HT-29 (cell line): ENCODE measurements around the gene PFN4. TPM values are rescaled to one million over a fixed set of nuclear protein-coding genes. Genes with fewer than 3 reads are reported as not detected.
"Not testable (repeated sequence)": the region's sequence is repeated elsewhere in the genome, so short reads cannot be mapped to it uniquely, and the experiment has no call there.

Source experiments
- DNase-seq: peaks from one replicate; pipeline ENCODE4 v3.0.0-alpha.2; 2015; ENCODE audit warnings: low spot score
- total RNA-seq: library from RNA; depleted of rRNA; stranded (reverse); fragments of >200 nt; shearing (Covaris generic); gene quantifications from 2 replicates; pipeline ENCODE4 v1.2.3, GENCODE V29; 2014; rRNA removed

The PFN4 gene
- not detected in 2 replicates for total RNA-seq

DNA sequence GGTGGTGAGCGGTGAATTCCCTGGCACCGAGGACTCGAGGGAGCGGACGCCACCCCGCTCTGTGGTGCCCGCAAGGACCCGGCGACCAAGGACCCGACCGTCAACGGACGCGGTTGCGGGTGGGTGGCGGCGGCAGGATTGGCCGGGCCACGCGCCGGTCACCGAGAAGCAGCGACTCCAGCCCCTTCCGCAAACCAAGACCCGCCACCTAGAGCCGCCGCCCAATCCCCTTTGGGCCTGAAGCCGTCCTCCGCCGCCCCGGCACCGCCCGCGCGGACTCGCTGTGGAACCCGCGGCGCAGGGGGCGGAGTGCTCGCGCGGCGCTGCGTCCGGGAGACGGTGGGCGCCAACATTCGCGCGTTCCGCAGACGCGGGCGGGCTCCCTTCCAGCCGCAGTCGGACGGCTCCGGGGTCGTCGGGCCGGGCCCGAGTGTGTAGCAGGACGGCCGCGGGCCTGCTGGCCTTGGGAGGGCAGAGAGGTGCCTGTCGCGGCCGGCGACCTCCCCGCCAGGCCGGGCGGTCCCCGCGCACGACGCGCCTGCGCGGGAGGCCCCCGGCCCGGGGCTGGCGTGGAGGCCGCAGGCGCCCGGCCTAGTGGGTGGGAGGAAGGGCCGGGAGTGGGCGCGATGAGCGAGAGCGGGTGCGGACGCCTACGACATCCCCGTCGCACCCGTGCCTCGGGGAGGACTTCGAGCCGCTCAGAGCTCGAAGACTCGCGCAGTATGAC is at the start of gene PFN4, which contains the start of gene FAM228B:
Gene PFN4, minus strand, starts transcription at position 140 of the 727 bp plus-strand sequence. CDS start 799 bp downstream, outside the sequence.
Gene FAM228B, plus strand, starts transcription at position 275 of the 727 bp plus-strand sequence. CDS start 893 bp downstream, outside the sequence.
- peak; percentile 30 for DNase-seq

DNA sequence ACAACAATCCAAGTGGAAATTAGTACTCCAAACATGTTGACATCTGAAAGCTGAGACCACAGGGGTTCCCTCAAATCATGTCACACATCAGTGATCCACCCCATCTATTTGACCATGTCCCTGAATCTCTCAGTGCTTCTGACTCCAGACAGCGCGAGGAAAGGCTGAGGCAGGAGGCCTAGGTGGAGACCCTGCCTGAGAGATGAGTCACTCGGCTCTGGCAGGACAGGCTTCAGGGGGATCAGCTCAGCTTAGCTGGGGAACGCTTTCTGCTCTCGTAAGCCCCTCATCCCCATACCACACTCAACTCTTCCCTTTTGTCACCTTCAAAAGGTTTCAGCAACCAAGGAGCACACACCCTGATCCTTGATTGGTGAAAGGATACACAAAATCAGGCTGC is 45.9 kb upstream of the PFN4 start:
- no peak for DNase-seq

- peak; percentile 32 for DNase-seq
These were observed 41.4 kb upstream of the PFN4 start for GRCh38 chr2:24164416-24164973.

- no peak for DNase-seq
These were observed 40.5 kb upstream of the PFN4 start for GRCh38 chr2:24163601-24164000.

DNA sequence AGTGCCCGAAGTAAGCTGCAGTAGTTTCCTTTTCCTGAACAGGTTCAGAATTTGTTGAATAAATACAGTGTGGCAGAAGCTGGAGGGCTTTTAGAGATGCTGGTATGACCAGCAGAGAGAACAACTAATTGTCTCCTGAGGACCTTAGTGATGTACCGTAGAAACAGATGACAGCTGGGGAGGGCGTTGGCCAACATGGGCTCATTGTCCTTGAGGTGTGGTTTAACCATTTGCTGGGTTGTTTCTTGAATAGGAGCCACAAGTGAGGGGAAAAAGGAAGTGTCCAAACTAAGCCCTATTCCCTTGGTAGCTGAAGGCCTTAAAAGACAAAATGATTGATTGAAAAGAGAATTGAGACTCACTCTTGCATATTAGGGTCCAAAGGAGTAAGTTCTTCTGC is 40.1 kb upstream of the PFN4 start:
- no peak for DNase-seq

GRCh38 chr2:24162494-24162893 is 39.4 kb upstream of the PFN4 start:
- DNase-seq: no peak

DNA sequence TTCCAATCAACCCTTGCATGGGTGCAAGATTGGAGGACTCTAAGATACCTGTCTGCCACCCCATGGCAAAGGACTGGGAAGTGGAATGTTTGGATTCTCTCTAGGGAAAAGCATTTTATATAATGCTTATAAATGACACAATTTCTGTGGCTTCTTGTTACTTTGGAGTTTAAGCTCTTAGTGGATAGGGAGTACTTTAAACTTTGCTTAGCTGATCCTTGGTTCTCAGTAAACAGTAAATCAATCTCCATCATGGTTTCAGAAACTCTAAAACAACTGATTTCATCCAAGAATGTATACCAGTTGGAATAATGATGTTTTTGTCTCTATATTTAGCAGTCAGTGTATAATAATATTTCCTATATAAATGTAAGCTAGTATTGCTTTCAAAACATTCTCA is 37.6 kb upstream of the PFN4 start:
- DNase-seq: no peak

- no peak for DNase-seq
These were observed 36.6 kb upstream of the PFN4 start for GRCh38 chr2:24159708-24160107.

- no peak for DNase-seq
These were observed 35.0 kb upstream of the PFN4 start for GRCh38 chr2:24158131-24158530.

GRCh38 chr2:24153478-24153877 is 30.3 kb upstream of the PFN4 start:
- no peak for DNase-seq

DNA sequence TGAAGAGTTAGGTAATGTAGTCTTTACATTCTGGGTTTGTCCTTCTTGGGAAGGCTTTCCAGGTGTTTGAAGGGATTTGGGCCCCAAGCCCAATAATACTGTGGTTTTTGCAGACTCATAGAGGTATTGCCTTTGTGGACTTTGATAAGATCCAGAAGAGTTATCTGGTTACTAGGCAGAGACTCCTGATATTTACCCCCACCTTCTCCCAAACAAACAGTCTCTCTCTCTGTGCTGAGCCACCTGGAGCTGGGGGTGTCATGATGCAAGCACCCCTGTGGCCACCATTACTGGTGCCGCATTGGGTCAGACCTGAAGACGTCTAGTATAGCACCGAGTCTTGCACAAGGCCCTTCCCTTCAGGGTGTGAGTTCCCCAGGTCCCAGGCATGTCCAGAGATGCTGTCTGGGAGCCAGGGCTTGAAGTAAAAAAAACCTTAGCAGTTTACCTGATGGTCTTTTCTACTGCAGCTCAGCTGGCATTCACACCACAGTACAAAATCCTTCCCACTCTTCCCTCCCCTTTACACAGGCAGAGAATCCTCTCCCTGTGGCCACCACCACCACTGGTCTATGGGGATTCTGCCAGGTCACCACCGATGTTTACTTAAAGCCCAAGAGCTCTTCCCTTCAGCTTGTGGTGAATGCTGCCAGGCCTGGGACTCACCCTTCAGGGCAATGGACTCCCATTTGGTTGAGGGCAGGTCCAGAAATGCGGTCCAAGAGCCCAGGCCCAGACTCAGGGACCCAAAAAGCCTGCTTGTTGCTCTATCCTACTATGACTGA is 29.5 kb upstream of the PFN4 start:
- DNase-seq: no peak

DNA sequence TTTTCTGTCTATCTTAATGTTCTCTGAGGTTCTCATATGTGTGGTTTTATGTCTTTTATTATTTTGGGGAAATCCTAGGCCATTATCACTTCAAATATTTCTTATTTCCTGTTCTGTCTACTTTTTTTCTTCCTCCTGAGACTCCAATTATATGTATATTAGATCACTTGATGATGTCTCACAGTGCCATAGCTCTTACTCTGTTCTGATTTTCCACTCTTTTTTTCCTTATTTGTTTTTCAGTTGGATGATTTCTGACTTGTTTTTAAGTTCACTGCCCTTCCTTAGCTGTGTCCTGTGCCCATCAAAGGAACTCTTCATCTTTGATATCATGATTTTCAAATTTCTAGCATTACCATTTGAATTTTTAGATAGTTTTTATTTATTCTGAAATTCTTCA is 24.2 kb upstream of the PFN4 start:
- no peak for DNase-seq

DNA sequence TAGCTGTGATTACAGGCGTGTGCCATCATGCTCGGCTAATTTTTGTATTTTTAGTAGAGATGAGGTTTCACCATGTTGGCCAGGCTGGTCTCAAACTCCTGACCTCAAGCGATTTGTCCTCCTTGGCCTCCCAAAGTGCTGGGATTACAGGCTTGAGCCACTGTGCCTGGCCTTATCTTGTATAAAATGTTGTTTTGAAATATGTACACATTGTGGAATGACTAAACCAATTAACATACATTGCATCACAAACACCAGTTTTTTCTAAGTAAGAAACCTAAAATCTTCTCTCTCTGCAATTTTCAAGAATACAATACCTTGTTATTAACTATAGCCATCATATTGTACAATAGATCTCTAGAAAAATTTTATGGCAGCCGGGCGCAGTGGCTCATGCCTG is 17.2 kb upstream of the PFN4 start:
- DNase-seq: not testable (repeated sequence)

DNA sequence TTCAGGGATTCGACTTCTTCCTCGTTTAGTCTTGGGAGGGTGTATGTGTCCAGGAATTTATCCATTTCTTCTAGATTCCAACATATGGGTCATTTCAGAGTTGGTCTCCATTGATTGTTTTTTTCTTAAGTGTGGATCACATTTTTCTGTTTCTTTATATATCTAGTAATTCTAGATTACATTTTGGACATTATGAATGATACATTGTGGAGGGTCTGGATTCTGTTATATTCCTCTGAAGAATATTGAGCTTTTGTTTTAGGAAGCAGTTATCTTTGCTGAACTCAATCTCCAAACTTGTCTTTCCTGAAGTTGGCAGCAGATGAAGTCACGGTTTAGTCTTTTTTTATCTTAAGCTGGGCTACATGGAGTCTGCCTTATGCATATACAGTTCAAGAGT is 9.4 kb upstream of the PFN4 start:
- no peak for DNase-seq

GRCh38 chr2:24125956-24126355 is 2.8 kb upstream of the PFN4 start:
- no peak for DNase-seq

DNA sequence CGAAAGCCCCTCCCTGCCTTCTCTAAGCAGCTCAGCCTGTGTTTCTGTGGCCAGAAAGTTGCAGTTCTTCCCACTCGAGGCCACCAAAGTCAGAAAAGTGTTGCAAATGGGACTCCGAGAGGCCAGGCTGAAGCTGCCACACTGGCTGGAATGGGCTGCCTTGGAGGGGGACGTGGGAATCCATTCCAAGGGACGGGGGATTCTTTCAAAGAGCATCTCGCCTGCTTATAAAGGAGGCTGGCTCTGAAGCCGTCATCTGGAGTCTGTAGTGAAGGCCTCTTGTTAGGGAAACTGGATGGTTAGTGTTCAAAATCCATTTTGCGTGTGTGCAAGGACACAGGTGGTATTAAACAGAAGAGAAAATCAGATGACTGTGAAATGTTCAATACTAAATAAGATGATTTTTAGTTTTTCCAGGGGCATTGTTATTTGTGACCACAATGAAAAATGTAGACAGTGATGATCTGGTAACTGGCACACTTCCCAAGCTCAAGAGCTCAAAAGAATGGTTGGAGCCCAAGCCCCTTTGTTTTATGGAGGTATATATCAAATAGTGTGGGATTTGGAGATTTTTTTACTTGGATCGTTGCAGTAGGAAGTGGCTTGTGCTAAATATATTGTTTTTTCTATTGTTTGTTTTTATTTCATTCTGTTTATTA is 917 bp upstream of the PFN4 start:
- peak; percentile 25 for DNase-seq

DNA sequence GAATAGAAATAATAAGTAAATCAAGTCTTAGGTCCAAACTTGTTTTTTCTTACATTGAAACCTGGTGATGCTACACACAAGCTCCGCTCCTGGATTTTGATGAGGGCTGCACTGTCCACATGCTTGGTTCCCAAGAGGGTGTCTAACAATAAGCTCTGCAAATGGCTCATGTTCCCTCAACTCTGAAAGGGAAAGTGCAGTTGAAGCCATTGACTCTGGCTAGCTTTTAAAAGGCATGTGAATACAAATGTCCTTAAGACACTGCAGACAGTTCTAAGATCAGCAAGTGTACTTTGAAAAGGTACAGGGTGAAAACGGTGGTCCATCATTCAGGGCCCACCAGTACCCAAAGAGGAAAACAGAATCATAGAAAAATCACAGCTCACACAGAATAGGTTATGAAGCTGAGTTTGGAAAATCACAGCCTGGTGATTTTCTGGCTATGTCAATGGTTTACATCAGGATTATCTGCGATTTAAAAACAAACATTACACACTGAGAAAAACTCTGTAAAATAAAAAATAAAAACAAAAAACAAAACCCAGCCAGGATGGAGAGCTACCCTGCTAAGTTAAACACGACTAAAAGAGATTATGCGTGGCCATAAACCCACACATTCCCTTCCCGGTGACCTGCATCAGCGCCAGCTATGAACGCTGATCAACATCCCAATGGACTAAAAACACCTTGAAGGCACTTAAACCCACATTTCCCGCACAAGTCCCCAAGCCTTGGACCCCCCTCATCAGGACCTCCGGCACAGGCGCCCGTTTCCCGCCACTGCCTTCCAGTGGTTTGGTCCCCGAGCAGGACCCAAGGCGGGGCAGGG is 554 bp downstream of the PFN4 start:
- no peak for DNase-seq

- DNase-seq: no peak
These were observed 1.7 kb downstream of the PFN4 start for GRCh38 chr2:24121469-24121868.

GRCh38 chr2:24121066-24121465 is 2.1 kb downstream of the PFN4 start:
- DNase-seq: no peak

DNA sequence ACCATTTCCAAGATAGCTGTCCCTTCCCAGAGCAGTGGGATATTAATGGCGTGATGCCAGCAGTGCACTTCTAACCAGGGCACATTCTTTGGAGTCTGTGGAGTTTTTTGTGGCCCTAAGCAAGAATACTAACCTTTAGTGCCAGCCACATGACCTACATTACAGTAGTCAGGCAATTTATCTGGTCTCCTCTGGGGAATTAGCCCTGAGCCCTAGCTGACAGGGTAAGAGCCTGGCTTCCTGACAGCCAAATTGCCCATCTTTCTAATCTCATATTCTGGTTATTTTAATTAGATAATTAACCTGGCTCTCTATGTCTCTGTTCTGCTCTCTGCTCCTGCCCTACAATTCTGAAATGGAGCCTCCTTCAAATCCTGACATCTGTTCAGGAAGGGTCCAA is 5.2 kb downstream of the PFN4 start:
- no peak for DNase-seq

GRCh38 chr2:24115057-24115456 is 8.1 kb downstream of the PFN4 start:
- no peak for DNase-seq
